Measurements from ENCODE around the gene ABR. TPM values are rescaled to one million over a fixed set of nuclear protein-coding genes. Genes with fewer than 3 reads are reported as not detected.

ABR gene
- total RNA-seq, 1 experiment from 2014 or later = 78.3 TPM

- ChIA-PET POLR2A (no interaction called here), CTCF (interaction anchor here (1.1 kb wide), 1 partner anchor 12 kb away, joined by 3 read pairs; no protein-coding TSS in a partner anchor)
- Mint-ChIP-seq H3K9me3 (ENCODE audit: unreplicated experiment) (no peaks in the 10 kb centered on the region), H3K27ac (ENCODE audit: unreplicated experiment) (no peak overlapping the region), H3K4me1 (ENCODE audit: low read depth, unreplicated experiment) (no peaks in the 10 kb centered on the region), H3K27me3 (ENCODE audit: insufficient read depth, unreplicated experiment) (no peaks in the 10 kb centered on the region), H3K4me3 (ENCODE audit: unreplicated experiment) (no peak overlapping the region), H3K36me3 (ENCODE audit: insufficient read depth, unreplicated experiment) (peaks cover 39% of the 10 kb centered on the region)
- no peaks in the 10 kb centered on the region for H3K27me3 ChIP-seq (replicated peaks; ENCODE audit: control insufficient read depth, insufficient read depth, low read length)
- intact Hi-C loops (cut with micrococcal nuclease; ENCODE audit: unreplicated experiment) = no loop called here
- no TSS peak for BruUV-seq (replicated peaks)
- no peak overlapping the region for H3K4me3 ChIP-seq (ENCODE audit: low read depth, low read length)
- no peak for TF ChIP-seq CTCF (IDR thresholded peaks at IDR 0.05; ENCODE audit: insufficient read depth in 1 of 2, low read depth in 1 of 2, low read length in 1 of 2, severe bottlenecking in 1 of 2, unreplicated experiment in 1 of 2)
- no peaks in the 10 kb centered on the region for H3K9me3 ChIP-seq
- H3K4me1 ChIP-seq = no peaks in the 10 kb centered on the region; the same call in 1 of the 2 replicates
- no peak for DNase-seq
- peaks cover 3% of the 10 kb centered on the region for H3K36me3 ChIP-seq (ENCODE audit: control insufficient read depth, insufficient read depth, low read length)
Observed at GRCh38 chr17:1096215-1096614, 83.6 kb downstream of the ABR start.

- ChIA-PET POLR2A (no interaction called here), CTCF (no interaction called here)
- Mint-ChIP-seq H3K9me3 (ENCODE audit: unreplicated experiment) (no peaks in the 10 kb centered on the region), H3K36me3 (ENCODE audit: insufficient read depth, unreplicated experiment) (peaks cover 38% of the 10 kb centered on the region), H3K4me3 (ENCODE audit: unreplicated experiment) (no peak overlapping the region), H3K4me1 (ENCODE audit: low read depth, unreplicated experiment) (no peaks in the 10 kb centered on the region), H3K27ac (ENCODE audit: unreplicated experiment) (no peak overlapping the region), H3K27me3 (ENCODE audit: insufficient read depth, unreplicated experiment) (no peaks in the 10 kb centered on the region)
- DNase-seq = no peak
- H3K27me3 ChIP-seq (replicated peaks; ENCODE audit: control insufficient read depth, insufficient read depth, low read length) = no peaks in the 10 kb centered on the region
- intact Hi-C loops (cut with micrococcal nuclease; ENCODE audit: unreplicated experiment) = no loop called here
- peaks cover 3% of the 10 kb centered on the region for H3K36me3 ChIP-seq (ENCODE audit: control insufficient read depth, insufficient read depth, low read length)
- no peak for TF ChIP-seq CTCF (IDR thresholded peaks at IDR 0.05; ENCODE audit: insufficient read depth in 1 of 2, low read depth in 1 of 2, low read length in 1 of 2, severe bottlenecking in 1 of 2, unreplicated experiment in 1 of 2)
- H3K9me3 ChIP-seq = no peaks in the 10 kb centered on the region
- H3K4me1 ChIP-seq = no peaks in the 10 kb centered on the region; the same call in 1 of the 2 replicates
- BruUV-seq (replicated peaks) = no TSS peak
- H3K4me3 ChIP-seq (ENCODE audit: low read depth, low read length) = no peak overlapping the region
Observed at GRCh38 chr17:1095853-1096173, 84.0 kb downstream of the ABR start.

- no TSS peak for BruUV-seq (replicated peaks)
- H3K4me1 Mint-ChIP-seq (ENCODE audit: low read depth, unreplicated experiment) = no peaks in the 10 kb centered on the region
Observed at GRCh38 chr17:1095090-1095852, 84.5 kb downstream of the ABR start.

More at GRCh38 chr17:1095090-1095852, 84.5 kb downstream of the ABR start:
- POLR2A ChIA-PET = no interaction called here
- no peaks in the 10 kb centered on the region for H3K9me3 ChIP-seq
- H3K4me1 ChIP-seq = no peaks in the 10 kb centered on the region; the same call in 1 of the 2 replicates
- intact Hi-C loops (cut with micrococcal nuclease; ENCODE audit: unreplicated experiment) = no loop called here
- no peaks in the 10 kb centered on the region for H3K27me3 Mint-ChIP-seq (ENCODE audit: insufficient read depth, unreplicated experiment)
- no peaks in the 10 kb centered on the region for H3K27me3 ChIP-seq (replicated peaks; ENCODE audit: control insufficient read depth, insufficient read depth, low read length)
- H3K36me3 ChIP-seq (ENCODE audit: control insufficient read depth, insufficient read depth, low read length) = peaks cover 3% of the 10 kb centered on the region
- H3K4me3 Mint-ChIP-seq (ENCODE audit: unreplicated experiment) = no peak overlapping the region
- no peak overlapping the region for H3K4me3 ChIP-seq (ENCODE audit: low read depth, low read length)
- no peaks in the 10 kb centered on the region for H3K9me3 Mint-ChIP-seq (ENCODE audit: unreplicated experiment)
- TF ChIP-seq CTCF (IDR thresholded peaks at IDR 0.05; ENCODE audit: insufficient read depth in 1 of 2, low read depth in 1 of 2, low read length in 1 of 2, severe bottlenecking in 1 of 2, unreplicated experiment in 1 of 2) = no peak
- CTCF ChIA-PET = no interaction called here
- no peak for DNase-seq
- no peak overlapping the region for H3K27ac Mint-ChIP-seq (ENCODE audit: unreplicated experiment)
- H3K36me3 Mint-ChIP-seq (ENCODE audit: insufficient read depth, unreplicated experiment) = peaks cover 32% of the 10 kb centered on the region

Measured in Caco-2 (cell line).